Chondrocyte (in vitro differentiated cells): ENCODE results near the gene NFIX. TPM values are rescaled to one million over a fixed set of nuclear protein-coding genes. Genes with fewer than 3 reads are reported as not detected.

ENCODE experiments used
- DNase-seq: peaks from one replicate; pipeline ENCODE4 v3.0.0; 2021; ENCODE audit warnings: mixed read lengths, low spot score
- H3K27ac Mint-ChIP-seq: one replicate; pipeline ENCODE4 v1.8.0; 2021; ENCODE audit warnings: mild to moderate bottlenecking, moderate library complexity, mixed read lengths; ENCODE audit not compliant: unreplicated experiment
- H3K27me3 Mint-ChIP-seq: 2 replicates; pipeline ENCODE4 v1.8.0; 2021; ENCODE audit warnings: low read depth, mixed read lengths
- H3K36me3 Mint-ChIP-seq: 2 replicates; pipeline ENCODE4 v1.8.0; 2021; ENCODE audit warnings: low read depth, mixed read lengths
- H3K4me1 Mint-ChIP-seq: 2 replicates; pipeline ENCODE4 v1.8.0; 2021; ENCODE audit warnings: low read depth, mild to moderate bottlenecking, mixed read lengths
- H3K4me3 Mint-ChIP-seq: one replicate; pipeline ENCODE4 v1.8.0; 2021; ENCODE audit warnings: mild to moderate bottlenecking, moderate library complexity, mixed read lengths; ENCODE audit not compliant: unreplicated experiment
- H3K9me3 Mint-ChIP-seq: 2 replicates; pipeline ENCODE4 v1.8.0; 2021; ENCODE audit warnings: low read depth, mixed read lengths
- CTCF ChIP-seq: fragments of 200-600 bp; sonication (generic); IDR thresholded peaks from 2 replicates; pipeline ENCODE4 v1.5.0; 2021; ENCODE audit warnings: antibody characterized with exemption, mild to moderate bottlenecking, moderate library complexity
- total RNA-seq: library from RNA; stranded (reverse); gene quantifications from 3 replicates; pipeline ENCODE4 v1.2.1, GENCODE V29; 2021

Gene NFIX
- total RNA-seq, 1 donor from 2014 or later: 98.9 TPM

- DNase-seq: no peak
- no peak for TF ChIP-seq CTCF
- no peak overlapping the region for H3K4me3 Mint-ChIP-seq
- peaks cover 17% of the 10 kb centered on the region for H3K4me1 Mint-ChIP-seq
- H3K27ac Mint-ChIP-seq: no peak overlapping the region
- no peaks in the 10 kb centered on the region for H3K27me3 Mint-ChIP-seq
- peaks cover 21% of the 10 kb centered on the region for H3K36me3 Mint-ChIP-seq
- no peaks in the 10 kb centered on the region for H3K9me3 Mint-ChIP-seq
Observed at GRCh38 chr19:13076320-13076719, 81.0 kb downstream of the NFIX start.

GRCh38 chr19:13076787-13077186, 81.5 kb downstream of the NFIX start:
- Mint-ChIP-seq H3K9me3 (no peaks in the 10 kb centered on the region), H3K4me1 (peaks cover 19% of the 10 kb centered on the region), H3K27ac (no peak overlapping the region), H3K27me3 (no peaks in the 10 kb centered on the region), H3K36me3 (peaks cover 24% of the 10 kb centered on the region), H3K4me3 (no peak overlapping the region)
- no peak for DNase-seq
- TF ChIP-seq CTCF: no peak

GRCh38 chr19:13077240-13077639, 82.0 kb downstream of the NFIX start:
- no peak overlapping the region for H3K4me3 Mint-ChIP-seq

GRCh38 chr19:13078381-13078780, 83.1 kb downstream of the NFIX start:
- DNase-seq: no peak
- no peak for TF ChIP-seq CTCF
- Mint-ChIP-seq H3K4me1 (peaks cover 35% of the 10 kb centered on the region), H3K4me3 (no peak overlapping the region), H3K27me3 (no peaks in the 10 kb centered on the region), H3K27ac (no peak overlapping the region), H3K36me3 (peaks cover 24% of the 10 kb centered on the region), H3K9me3 (no peaks in the 10 kb centered on the region)

More at GRCh38 chr19:13077240-13077639, 82.0 kb downstream of the NFIX start:
- no peak for TF ChIP-seq CTCF
- Mint-ChIP-seq H3K36me3 (peaks cover 27% of the 10 kb centered on the region), H3K4me1 (peaks cover 23% of the 10 kb centered on the region), H3K27me3 (no peaks in the 10 kb centered on the region), H3K27ac (no peak overlapping the region), H3K9me3 (no peaks in the 10 kb centered on the region)
- no peak for DNase-seq

- Mint-ChIP-seq H3K4me3 (no peak overlapping the region), H3K36me3 (peaks cover 21% of the 10 kb centered on the region), H3K27ac (peak overlapping the region; percentile 51), H3K27me3 (no peaks in the 10 kb centered on the region), H3K4me1 (peaks cover 40% of the 10 kb centered on the region), H3K9me3 (no peaks in the 10 kb centered on the region)
- TF ChIP-seq CTCF: no peak
- no peak for DNase-seq
Observed at GRCh38 chr19:13078897-13079541, 83.7 kb downstream of the NFIX start.
